SHP77 treated with DMSO at 0.1 percent for 48 hours (cell line): ENCODE data around the gene NKX6-2.

Source experiments
- DNase-seq: peaks from one replicate; lab custom pipeline; 2025; lab: John Stamatoyannopoulos, UW

Gene NKX6-2

DNA sequence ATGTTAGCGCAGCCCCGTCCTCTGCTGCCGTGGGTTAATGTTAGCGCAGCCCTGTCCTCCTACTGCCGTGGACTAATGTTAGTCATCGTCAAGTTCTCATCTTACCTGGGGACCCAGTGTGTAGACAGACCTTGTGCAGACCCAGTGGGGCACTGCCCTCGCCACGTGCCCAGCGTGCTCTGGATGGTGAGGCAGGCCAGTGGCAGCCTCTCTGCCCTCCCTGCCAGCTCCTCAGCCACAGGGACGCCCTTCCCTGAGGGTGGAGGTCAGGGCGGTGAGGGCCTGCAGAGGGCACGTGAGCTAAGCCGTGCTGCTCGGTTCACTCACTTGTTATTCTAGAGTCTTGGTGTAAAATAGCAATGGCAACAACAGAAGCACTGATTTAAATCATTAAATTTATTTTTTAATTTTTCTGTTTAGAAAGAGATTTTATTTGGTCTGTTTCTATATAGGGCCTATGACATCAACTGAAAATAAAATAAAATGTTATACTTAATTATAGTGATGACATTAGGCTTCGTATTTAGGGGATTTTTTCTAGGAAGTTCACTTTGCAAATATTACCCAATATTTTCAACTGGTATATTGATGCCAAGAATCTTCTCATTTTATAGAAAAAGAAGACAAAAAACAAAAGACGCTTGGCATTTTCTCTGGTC, 48.4 kb downstream of the NKX6-2 start:
- DNase-seq, result no peak

DNA sequence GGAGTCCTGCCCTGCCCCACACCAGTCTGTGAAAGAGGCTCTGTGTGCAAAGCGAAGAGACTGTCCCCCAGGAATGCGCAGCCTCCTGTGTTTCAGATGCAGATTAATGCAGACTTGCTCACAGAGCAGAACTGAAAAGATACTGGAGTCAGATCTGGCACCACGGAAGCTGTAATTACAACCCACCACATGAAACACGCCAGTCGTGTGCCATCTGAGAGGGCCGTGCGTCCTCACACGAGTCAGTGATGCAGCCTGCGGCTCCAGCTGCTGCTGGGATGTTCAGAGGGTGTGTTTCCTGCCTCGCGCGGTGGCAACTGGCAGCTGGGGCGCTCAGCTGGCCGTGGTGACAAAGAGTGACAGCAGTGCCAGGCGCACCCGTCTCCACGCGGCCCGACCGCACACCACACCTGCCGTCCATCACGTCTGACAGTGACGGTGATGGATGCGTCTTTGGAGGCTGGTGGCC, 50.0 kb downstream of the NKX6-2 start:
- no peak for DNase-seq

DNA sequence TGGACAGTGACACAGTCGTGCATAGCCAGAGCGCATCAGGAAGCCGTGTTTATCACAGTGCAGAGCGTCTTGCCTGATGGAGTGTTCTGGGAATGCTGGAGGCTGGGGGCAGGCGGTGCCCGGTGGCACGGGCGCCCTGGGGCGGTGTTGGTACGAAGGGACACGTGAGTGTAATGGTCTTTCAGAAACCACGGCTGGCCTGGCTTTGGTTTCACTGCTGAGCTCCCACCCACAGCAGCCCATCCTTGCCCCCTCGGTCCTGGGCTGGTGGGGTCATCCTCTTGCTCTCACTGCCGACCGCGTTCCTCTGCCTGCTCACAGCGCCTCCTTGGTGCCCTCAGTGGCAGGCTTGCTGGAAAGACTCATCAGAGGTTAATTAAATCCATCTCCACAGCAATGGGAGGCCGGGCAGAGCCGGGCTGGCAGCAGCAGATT, 50.6 kb downstream of the NKX6-2 start:
- DNase-seq, result no peak

DNA sequence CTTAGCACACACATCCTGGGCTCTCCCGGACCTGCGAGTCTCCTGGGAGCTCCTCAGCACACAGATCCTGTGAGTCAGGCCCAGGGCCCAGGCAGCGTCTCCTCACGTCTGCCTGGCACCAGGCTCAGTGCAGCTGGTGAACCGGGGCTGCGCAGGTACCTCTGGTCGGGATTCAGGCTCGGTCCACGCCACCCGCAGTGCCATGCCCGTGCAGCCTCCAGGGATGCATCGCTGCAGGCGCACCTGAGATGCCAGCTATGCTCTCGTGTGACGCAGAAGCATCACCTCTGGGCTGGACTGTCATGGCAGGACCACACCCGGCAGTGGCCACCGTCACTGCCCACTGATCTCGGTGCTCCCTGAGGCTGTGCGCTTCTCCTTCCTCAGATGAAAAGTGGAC, 52.0 kb downstream of the NKX6-2 start:
- no peak for DNase-seq
